Heart right ventricle (tissue), 16 donors: Measurements from ENCODE around the gene ANXA9. TPM values are rescaled to one million over a fixed set of nuclear protein-coding genes. Genes with fewer than 3 reads are reported as not detected.

Experiments used
- ATAC-seq, 8 donors: fragments of 200-7000 bp; cut with Tn5 transposase; one replicate each; pipeline ENCODE4 v1.9.1; 2020; ENCODE audit warnings: mild to moderate bottlenecking in 8 of 8, moderate library complexity in 8 of 8, moderate number of reproducible peaks in 1 of 8
- DNase-seq, 2 donors: peaks; one replicate each; pipeline ENCODE4 v3.0.0-alpha.2; 2020
- H3K27ac ChIP-seq, 10 donors: fragments of 200-600 bp; sonication (generic) in 2 of 10; one replicate each; pipeline versions ENCODE4 v1.5.0 to v1.8.0; 2020 to 2022; ENCODE audit warnings: mild to moderate bottlenecking in 3 of 10
- H3K27me3 ChIP-seq, 7 donors: fragments of 200-600 bp; one replicate each; pipeline ENCODE4 v1.8.0; 2021 to 2022; ENCODE audit warnings: mild to moderate bottlenecking in 2 of 7
- H3K36me3 ChIP-seq, 9 donors: fragments of 200-600 bp; sonication (generic) in 1 of 9; one replicate each; pipeline versions ENCODE4 v1.5.0 to v1.8.0; 2020 to 2022; ENCODE audit warnings: mild to moderate bottlenecking in 2 of 9
- H3K4me1 ChIP-seq, 9 donors: fragments of 200-600 bp; sonication (generic) in 1 of 9; one replicate each; pipeline versions ENCODE4 v1.5.0 to v1.8.0; 2020 to 2022; ENCODE audit warnings: mild to moderate bottlenecking in 4 of 9
- H3K4me3 ChIP-seq, 10 donors: fragments of 200-600 bp; sonication (generic) in 2 of 10; one replicate each; pipeline versions ENCODE4 v1.5.0 to v1.8.0; 2020 to 2022; ENCODE audit warnings: mild to moderate bottlenecking in 7 of 10, moderate library complexity in 2 of 10
- H3K9me3 ChIP-seq, 11 donors: fragments of 200-600 bp in 10 of 11; sonication (generic) in 2 of 11; one replicate each; pipeline versions ENCODE4 v1.5.0 to v1.8.0; 2013 to 2022; ENCODE audit warnings: mild to moderate bottlenecking in 2 of 11, control low read depth in 1 of 11, moderate library complexity in 1 of 11
- CTCF ChIP-seq, 9 donors: fragments of 200-600 bp; sonication (generic) in 2 of 9; IDR thresholded peaks; one replicate each; pipeline versions ENCODE4 v1.5.0 to v1.8.0; 2021 to 2022; ENCODE audit warnings: antibody characterized with exemption in 9 of 9, mild to moderate bottlenecking in 5 of 9, moderate library complexity in 1 of 9
- WGBS, 2 donors: extraction: QIAGEN DNeasy Blood & Tissue Kit; methylation state at CpG; one replicate each; pipeline ENCODE4 v1.1.7; 2013; ENCODE audit warnings: inconsistent platforms in 1 of 2; 5-methylcytosine and 5-hydroxymethylcytosine counted together
- intact Hi-C, 10 donors: fragments of 100-400 bp; cut with DNase I; formaldehyde crosslinking; loops; one replicate each; pipeline versions ENCODE4 v1.11.1 to v1.14.2; 2022
- polyA plus RNA-seq, 2 donors: library from polyadenylated mRNA; stranded (reverse); fragments of 200-250 nt; gene quantifications; one replicate each; pipeline ENCODE4 v1.2.3, GENCODE V29; 2013
- total RNA-seq, 10 donors: library from RNA; stranded (reverse); fragmentation: NEBNext Ultra II Directional in 3 of 10; extraction: Animal tissue kit (Norgen Biotek cat#: 25700) in 3 of 10; gene quantifications; one replicate each; pipeline versions ENCODE4 v1.2.1 to v1.2.4, GENCODE V29; 2021 to 2023
- donor health status: Arrhythmogenic right ventricular cardiomyopathy.
- donor health status: ischemic (EF 13 %, LVEDD 7.1; RV severe dilation, severe dysfunction).
- donor health status: healthy with polysubstance abuse.
- donor health status: DM: no; HTN: yes; CAD: no.
- donor health status: DM: no; HTN: no; CAD: no.
- donor health status: ischemic (EF 25% LVEDD 6.9; RV normal size, moderate dysfunction).
- donor health status: ischemic (EF 25% LVEDD 5.7; RV mildly dilated, moderate dysfunction).
- donor health status: healthy.
- donor health status: DM: yes; HTN: yes; CAD: no.
- donor health status: Ischemic cardiomyopathy.
- donor health status: ischemic (EF 35%, LVEDD 5.7; RV mildly dilated, moderate dysfunction).
- donor health status: nonischemic (EF 11% LVEDD 7.7; RV severe dilation, severe dysfunction).
- donor health status: DM: yes; HTN: yes; CAD: no.
- donor health status: PGD.
- donor health status: ischemic (EF 29% LVEDD 5.4; RV normal size, mild dysfunction).
- donor health status: nonischemic (EF 23%, LVEDD 6.1; RV moderate dilation, normal function).

The ANXA9 gene
- total and polyA plus RNA-seq, 12 donors, result 0.06 to 0.36 (median 0.17) TPM; not detected in 6

GRCh38 chr1:150963321-150964163, 18.6 kb upstream of the ANXA9 start:
- Histone ChIP-seq H3K4me3 (no peak overlapping the region), H3K36me3 (peaks cover 0 to 100% (median 83%) of the 10 kb centered on the region in 9 donors), H3K27ac (peak overlapping the region in 1 of 10 donors; percentile 26), H3K27me3 (no peaks in the 10 kb centered on the region), H3K9me3 (no peaks in the 10 kb centered on the region), H3K4me1 (peaks cover 0 to 4% (median 0%) of the 10 kb centered on the region in 9 donors)
- TF ChIP-seq CTCF (IDR thresholded peaks at IDR 0.05), result no peak
- intact Hi-C loops, result no loop called here
- no peak for DNase-seq
- WGBS, 2 donors, result 93 to 98% methylated on average over 10 of the region's 10 CpGs
- no peak for ATAC-seq

GRCh38 chr1:150964164-150964489, 18.0 kb upstream of the ANXA9 start:
- Histone ChIP-seq H3K27ac (peak overlapping the region in 1 of 10 donors; percentile 21), H3K27me3 (no peaks in the 10 kb centered on the region), H3K4me3 (no peak overlapping the region), H3K9me3 (no peaks in the 10 kb centered on the region), H3K36me3 (peaks cover 0 to 100% (median 79%) of the 10 kb centered on the region in 9 donors), H3K4me1 (peaks cover 0 to 4% (median 0%) of the 10 kb centered on the region in 9 donors)
- no peak for DNase-seq
- TF ChIP-seq CTCF (IDR thresholded peaks at IDR 0.05), result no peak
- intact Hi-C loops, result no loop called here
- 72 to 81% methylated on average over 5 of the region's 5 CpGs for whole genome bisulfite sequencing, 2 donors
- ATAC-seq, result no peak

GRCh38 chr1:150965605-150966004, 16.5 kb upstream of the ANXA9 start:
- Histone ChIP-seq H3K36me3 (peaks cover 0 to 88% (median 71%) of the 10 kb centered on the region in 9 donors), H3K27ac (no peak overlapping the region), H3K4me1 (peaks cover 3 to 14% (median 11%) of the 10 kb centered on the region in 9 donors), H3K4me3 (no peak overlapping the region), H3K27me3 (no peaks in the 10 kb centered on the region), H3K9me3 (no peaks in the 10 kb centered on the region)
- DNase-seq (no peak), ATAC-seq (no peak)
- no peak for TF ChIP-seq CTCF (IDR thresholded peaks at IDR 0.05)
- intact Hi-C loops, result no loop called here
- 88 to 92% methylated on average over 4 of the region's 4 CpGs for WGBS, 2 donors

GRCh38 chr1:150966011-150966410, 16.1 kb upstream of the ANXA9 start:
- H3K4me1 ChIP-seq, result peaks cover 6 to 18% (median 15%) of the 10 kb centered on the region in 9 donors
- DNase-seq, result no peak
- ATAC-seq, result no peak
- no peaks in the 10 kb centered on the region for H3K9me3 ChIP-seq
- H3K36me3 ChIP-seq, result peaks cover 0 to 84% (median 67%) of the 10 kb centered on the region in 9 donors
- intact Hi-C loops, result no loop called here
- TF ChIP-seq CTCF (IDR thresholded peaks at IDR 0.05), result no peak
- no peaks in the 10 kb centered on the region for H3K27me3 ChIP-seq
- no peak overlapping the region for H3K4me3 ChIP-seq
- no peak overlapping the region for H3K27ac ChIP-seq
- 70 to 83% methylated on average over 6 of the region's 6 CpGs for WGBS, 2 donors
